ENCODE results near the gene FRRS1L. TPM values are rescaled to one million over a fixed set of nuclear protein-coding genes. Genes with fewer than 3 reads are reported as not detected.

Gene FRRS1L
- total RNA-seq, 1 experiment from 2014 or later = 0.14 TPM

- Histone ChIP-seq H3K27me3 (ENCODE audit: control insufficient read depth, insufficient read depth, low read length) (no peaks in the 10 kb centered on the region), H3K4me3 (ENCODE audit: insufficient read depth, low read depth, low read length) (no peak overlapping the region), H3K36me3 (replicated peaks; ENCODE audit: control insufficient read depth, insufficient read depth, low read length) (peaks cover 7% of the 10 kb centered on the region)
- DNase-seq = no peak
Observed at GRCh38 chr9:109092587-109092986, 74.5 kb downstream of the FRRS1L start.

GRCh38 chr9:109092051-109092580, 74.9 kb downstream of the FRRS1L start:
- no peak for DNase-seq
- Histone ChIP-seq H3K36me3 (replicated peaks; ENCODE audit: control insufficient read depth, insufficient read depth, low read length) (peaks cover 7% of the 10 kb centered on the region), H3K4me3 (ENCODE audit: insufficient read depth, low read depth, low read length) (no peak overlapping the region), H3K27me3 (ENCODE audit: control insufficient read depth, insufficient read depth, low read length) (no peaks in the 10 kb centered on the region)

GRCh38 chr9:109088221-109088620, 78.8 kb downstream of the FRRS1L start:
- no peaks in the 10 kb centered on the region for H3K27me3 ChIP-seq (ENCODE audit: control insufficient read depth, insufficient read depth, low read length)
- H3K4me3 ChIP-seq (ENCODE audit: insufficient read depth, low read depth, low read length) = no peak overlapping the region
- peaks cover 9% of the 10 kb centered on the region for H3K36me3 ChIP-seq (replicated peaks; ENCODE audit: control insufficient read depth, insufficient read depth, low read length)
- DNase-seq = no peak

GRCh38 chr9:109087795-109088194, 79.3 kb downstream of the FRRS1L start:
- DNase-seq = no peak
- Histone ChIP-seq H3K4me3 (ENCODE audit: insufficient read depth, low read depth, low read length) (no peak overlapping the region), H3K36me3 (replicated peaks; ENCODE audit: control insufficient read depth, insufficient read depth, low read length) (peaks cover 9% of the 10 kb centered on the region), H3K27me3 (ENCODE audit: control insufficient read depth, insufficient read depth, low read length) (no peaks in the 10 kb centered on the region)

- peaks cover 9% of the 10 kb centered on the region for H3K36me3 ChIP-seq (replicated peaks; ENCODE audit: control insufficient read depth, insufficient read depth, low read length)
- H3K4me3 ChIP-seq (ENCODE audit: insufficient read depth, low read depth, low read length) = no peak overlapping the region
- no peak for DNase-seq
Observed at GRCh38 chr9:109086221-109086620, 80.8 kb downstream of the FRRS1L start.

GRCh38 chr9:109085510-109085909, 81.5 kb downstream of the FRRS1L start:
- Histone ChIP-seq H3K4me3 (ENCODE audit: insufficient read depth, low read depth, low read length) (no peak overlapping the region), H3K27me3 (ENCODE audit: control insufficient read depth, insufficient read depth, low read length) (no peaks in the 10 kb centered on the region), H3K36me3 (replicated peaks; ENCODE audit: control insufficient read depth, insufficient read depth, low read length) (peaks cover 7% of the 10 kb centered on the region)
- DNase-seq = no peak

More at GRCh38 chr9:109086221-109086620, 80.8 kb downstream of the FRRS1L start:
- H3K27me3 ChIP-seq (ENCODE audit: control insufficient read depth, insufficient read depth, low read length) = no peaks in the 10 kb centered on the region

- Histone ChIP-seq H3K4me3 (ENCODE audit: insufficient read depth, low read depth, low read length) (no peak overlapping the region), H3K27me3 (ENCODE audit: control insufficient read depth, insufficient read depth, low read length) (no peaks in the 10 kb centered on the region), H3K36me3 (replicated peaks; ENCODE audit: control insufficient read depth, insufficient read depth, low read length) (peaks cover 7% of the 10 kb centered on the region)
- no peak for DNase-seq
Observed at GRCh38 chr9:109083813-109084405, 83.1 kb downstream of the FRRS1L start.

GRCh38 chr9:109083141-109083540, 83.9 kb downstream of the FRRS1L start:
- no peak overlapping the region for H3K4me3 ChIP-seq (ENCODE audit: insufficient read depth, low read depth, low read length)
- H3K36me3 ChIP-seq (replicated peaks; ENCODE audit: control insufficient read depth, insufficient read depth, low read length) = peaks cover 7% of the 10 kb centered on the region
- no peak for DNase-seq
- H3K27me3 ChIP-seq (ENCODE audit: control insufficient read depth, insufficient read depth, low read length) = no peaks in the 10 kb centered on the region

GRCh38 chr9:109082091-109082620, 84.9 kb downstream of the FRRS1L start:
- Histone ChIP-seq H3K36me3 (replicated peaks; ENCODE audit: control insufficient read depth, insufficient read depth, low read length) (peaks cover 3% of the 10 kb centered on the region), H3K27me3 (ENCODE audit: control insufficient read depth, insufficient read depth, low read length) (no peaks in the 10 kb centered on the region), H3K4me3 (ENCODE audit: insufficient read depth, low read depth, low read length) (no peak overlapping the region)
- DNase-seq = no peak

Other genes starting within 250 kb of the FRRS1L start
- 28.7 and 28.9 TPM in 2 replicates for gene ELP1, start 233.1 kb downstream of the FRRS1L start, total RNA-seq (2014; rRNA removed; shearing (Covaris generic))
- gene ABITRAM, start 232.8 kb downstream of the FRRS1L start, total RNA-seq (2014; rRNA removed; shearing (Covaris generic)) = 5.2 and 7.6 TPM in 2 replicates
- 73.6 and 81.0 TPM in 2 replicates for gene CTNNAL1, start 153.8 kb downstream of the FRRS1L start, total RNA-seq (2014; rRNA removed; shearing (Covaris generic))
- 30.4 and 46.2 TPM in 2 replicates for gene TMEM245, start 47.3 kb downstream of the FRRS1L start, total RNA-seq (2014; rRNA removed; shearing (Covaris generic))
- gene EPB41L4B, start 153.8 kb upstream of the FRRS1L start, total RNA-seq (2014; rRNA removed; shearing (Covaris generic)) = 9.1 and 11.8 TPM in 2 replicates